Activated gamma-delta T cell (primary cell): ENCODE measurements around the gene APOO.
"Not testable (repeated sequence)": the region's sequence is repeated elsewhere in the genome, so short reads cannot be mapped to it uniquely, and the experiment has no call there.

Source experiments
- DNase-seq: peaks from one replicate; lab custom pipeline; 2025; lab: John Stamatoyannopoulos, UW

Gene APOO

GRCh38 chrX:23859238-23859637 is 48.5 kb downstream of the APOO start:
- not testable (repeated sequence) for DNase-seq

- DNase-seq, result no peak
These were observed 49.8 kb downstream of the APOO start for GRCh38 chrX:23857935-23858334.

GRCh38 chrX:23857363-23857762 is 50.4 kb downstream of the APOO start:
- DNase-seq, result no peak

GRCh38 chrX:23855569-23855968 is 52.2 kb downstream of the APOO start:
- DNase-seq, result no peak

- no peak for DNase-seq
These were observed 52.8 kb downstream of the APOO start for GRCh38 chrX:23854945-23855344.

- no peak for DNase-seq
These were observed 53.6 kb downstream of the APOO start for GRCh38 chrX:23854122-23854521.

- no peak for DNase-seq
These were observed 56.2 kb downstream of the APOO start for GRCh38 chrX:23851544-23851943.

- no peak for DNase-seq
These were observed 58.5 kb downstream of the APOO start for GRCh38 chrX:23849241-23849640.

GRCh38 chrX:23845351-23845817 is 62.4 kb downstream of the APOO start:
- DNase-seq, result no peak

GRCh38 chrX:23844502-23845138 is 63.1 kb downstream of the APOO start:
- no peak for DNase-seq

- no peak for DNase-seq
These were observed 65.8 kb downstream of the APOO start for GRCh38 chrX:23841847-23842522.

- no peak for DNase-seq
These were observed 67.1 kb downstream of the APOO start for GRCh38 chrX:23840674-23841073.

GRCh38 chrX:23838953-23839352 is 68.8 kb downstream of the APOO start:
- no peak for DNase-seq

GRCh38 chrX:23832721-23833120 is 75.0 kb downstream of the APOO start:
- no peak for DNase-seq

- DNase-seq, result no peak
These were observed 78.9 kb downstream of the APOO start for GRCh38 chrX:23828881-23829280.

GRCh38 chrX:23826653-23827052 is 81.1 kb downstream of the APOO start:
- DNase-seq, result no peak

GRCh38 chrX:23826216-23826615 is 81.5 kb downstream of the APOO start:
- no peak for DNase-seq

- DNase-seq, result no peak
These were observed 82.1 kb downstream of the APOO start for GRCh38 chrX:23825675-23826074.

- no peak for DNase-seq
These were observed 84.9 kb downstream of the APOO start for GRCh38 chrX:23822841-23823240.

- no peak for DNase-seq
These were observed 85.3 kb downstream of the APOO start for GRCh38 chrX:23822397-23822796.

- DNase-seq, result no peak
These were observed 85.9 kb downstream of the APOO start for GRCh38 chrX:23821847-23822246.

GRCh38 chrX:23820235-23820782 is 87.4 kb downstream of the APOO start:
- no peak for DNase-seq
